CD4-positive, alpha-beta memory T cell (primary cell): Measurements from ENCODE around the gene GRIN3B. TPM values are rescaled to one million over a fixed set of nuclear protein-coding genes. Genes with fewer than 3 reads are reported as not detected.

Experiments used
- CTCF ChIA-PET: fragments of 350-600 bp; sonication (Branson Sonifier 250); formaldehyde crosslinking; loops from one replicate; lab custom pipeline; 2021; ENCODE audit warnings: inconsistent platforms; ENCODE audit not compliant: partially characterized antibody; lab: Charles Lee
- POLR2A ChIA-PET: fragments of 350-600 bp; sonication (Branson Sonifier 250); formaldehyde crosslinking; loops from one replicate; lab custom pipeline; 2021; ENCODE audit not compliant: partially characterized antibody; lab: Charles Lee
- DNase-seq, 5 donors: peaks; one replicate each; pipeline versions ENCODE4 v3.0.0 to v3.0.0-alpha.2; 2020 to 2022; ENCODE audit warnings: mixed read lengths in 1 of 5
- H3K27ac ChIP-seq: one replicate; pipeline ENCODE4 v1.7.0; 2013; ENCODE audit warnings: low read depth, low read length
- H3K27me3 ChIP-seq: 2 replicates; pipeline ENCODE4 v1.7.0; 2013; ENCODE audit warnings: mild to moderate bottlenecking, low read length, moderate library complexity; ENCODE audit not compliant: insufficient read depth
- H3K36me3 ChIP-seq: 2 replicates; pipeline ENCODE4 v1.7.0; 2013; ENCODE audit warnings: mild to moderate bottlenecking, low read length, moderate library complexity; ENCODE audit not compliant: insufficient read depth
- H3K4me1 ChIP-seq: 2 replicates; pipeline ENCODE4 v1.7.0; 2013; ENCODE audit warnings: mild to moderate bottlenecking, low read length, moderate library complexity; ENCODE audit not compliant: insufficient read depth
- H3K4me3 ChIP-seq, 2 donors: one replicate each; pipeline ENCODE4 v1.7.0; 2013; ENCODE audit warnings: low read length in 2 of 2, mild to moderate bottlenecking in 1 of 2
- H3K9me3 ChIP-seq, 2 donors: one replicate each; pipeline ENCODE4 v1.7.0; 2013; ENCODE audit warnings: low read length in 2 of 2, control low read depth in 1 of 2; ENCODE audit not compliant: control insufficient read depth in 1 of 2
- H3K27ac Mint-ChIP-seq, 7 donors: one replicate each; pipeline ENCODE4 v1.8.0; 2020 to 2021; ENCODE audit warnings: mixed read lengths in 7 of 7, mild to moderate bottlenecking in 6 of 7, inconsistent platforms in 3 of 7, moderate library complexity in 3 of 7
- H3K27me3 Mint-ChIP-seq, 2 donors: one replicate each; pipeline ENCODE4 v1.8.0; 2020 to 2021; ENCODE audit warnings: mixed read lengths in 2 of 2
- H3K36me3 Mint-ChIP-seq, 2 donors: one replicate each; pipeline ENCODE4 v1.8.0; 2020 to 2021; ENCODE audit warnings: mixed read lengths in 2 of 2, inconsistent platforms in 1 of 2, mild to moderate bottlenecking in 1 of 2
- H3K4me1 Mint-ChIP-seq, 4 donors: one replicate each; pipeline ENCODE4 v1.8.0; 2020 to 2021; ENCODE audit warnings: mixed read lengths in 4 of 4, mild to moderate bottlenecking in 1 of 4
- H3K4me3 Mint-ChIP-seq, 8 donors: one replicate each; pipeline ENCODE4 v1.8.0; 2020 to 2021; ENCODE audit warnings: mixed read lengths in 8 of 8, mild to moderate bottlenecking in 7 of 8, moderate library complexity in 6 of 8, inconsistent platforms in 3 of 8
- H3K9me3 Mint-ChIP-seq, 8 donors: one replicate each; pipeline ENCODE4 v1.8.0; 2020 to 2021; ENCODE audit warnings: mixed read lengths in 8 of 8, mild to moderate bottlenecking in 5 of 8, inconsistent platforms in 3 of 8, moderate library complexity in 1 of 8
- intact Hi-C: fragments of 100-400 bp; cut with micrococcal nuclease; formaldehyde crosslinking; loops from one replicate; pipeline ENCODE4 v1.15.1; 2023
- polyA plus RNA-seq, 2 donors: library from polyadenylated mRNA; unstranded; fragments of 300-500 nt; fragmentation: Illumina TruSeq; gene quantifications; one replicate each; pipeline ENCODE4 v1.2.3, GENCODE V29; 2021
- total RNA-seq, 2 experiments: library from RNA; stranded (reverse); gene quantifications; one replicate each; pipeline ENCODE4 v1.2.3, GENCODE V29; 2021

GRIN3B gene
- total and polyA plus RNA-seq, 4 experiments from 2014 or later = not detected

DNA sequence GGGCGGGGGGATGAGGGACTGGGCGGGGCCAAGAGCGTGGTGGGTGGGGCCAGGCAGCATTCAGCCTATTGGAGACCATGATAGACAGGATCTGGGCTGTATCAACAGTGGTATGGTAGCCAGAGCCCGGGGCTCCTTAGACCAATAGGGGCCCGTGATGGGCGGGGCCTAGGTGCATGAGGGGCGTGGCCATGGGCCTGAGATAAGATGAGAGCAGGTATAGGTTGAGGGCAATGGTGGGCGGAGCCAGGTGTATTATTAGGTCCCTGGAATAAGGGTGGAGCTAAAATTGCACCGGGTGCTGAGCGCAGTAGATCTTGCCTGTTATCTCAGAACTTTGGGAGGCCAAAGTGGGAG, 45.0 kb downstream of the GRIN3B start:
- Histone ChIP-seq H3K36me3 (peaks cover 24% of the 10 kb centered on the region), H3K9me3 (no peaks in the 10 kb centered on the region), H3K27me3 (no peaks in the 10 kb centered on the region), H3K27ac (no peak overlapping the region), H3K4me3 (no peak overlapping the region), H3K4me1 (peaks cover 11% of the 10 kb centered on the region)
- intact Hi-C loops = no loop called here
- Mint-ChIP-seq H3K27me3 (no peaks in the 10 kb centered on the region), H3K4me3 (peak overlapping the region in 4 of 8 donors; percentile 10 to 59 (median 23)), H3K4me1 (peaks cover 4 to 31% (median 12%) of the 10 kb centered on the region in 4 donors), H3K9me3 (no peaks in the 10 kb centered on the region), H3K36me3 (peaks cover 4 to 23% of the 10 kb centered on the region in 2 donors), H3K27ac (peak overlapping the region; percentile 41 to 85 (median 70))
- ChIA-PET POLR2A (interaction anchor here (1.0 to 57.1 kb wide), 6 partner anchors 12 to 41 kb away, joined by 3 to 3893 read pairs (median 4); partner anchors contain the start of genes ARHGAP45, GPX4, POLR2E and RNU6-2), CTCF (no interaction called here)
- peak; percentile 67 to 93 (median 72) for DNase-seq

DNA sequence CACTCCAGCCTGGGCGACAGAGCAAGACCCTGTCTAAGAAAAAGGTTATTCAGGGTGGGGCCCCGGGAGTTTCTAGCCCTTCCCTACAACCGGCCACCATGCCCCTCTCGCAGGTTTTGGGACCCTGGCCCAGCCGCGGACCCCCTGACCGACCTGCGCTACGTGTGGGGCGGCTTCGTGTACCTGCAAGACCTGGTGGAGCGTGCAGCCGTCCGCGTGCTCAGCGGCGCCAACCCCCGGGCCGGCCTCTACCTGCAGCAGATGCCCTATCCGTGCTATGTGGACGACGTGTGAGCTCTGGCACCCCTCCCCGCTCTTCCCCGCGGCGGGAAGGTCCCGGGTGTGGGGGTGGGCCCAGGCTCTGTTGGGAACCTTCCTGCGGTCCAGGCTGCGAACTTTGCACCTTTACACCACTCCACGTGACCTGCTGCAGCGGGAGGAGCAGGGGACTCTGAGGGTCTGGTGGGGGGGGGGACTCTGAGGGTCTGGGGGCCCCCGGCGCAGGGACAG, 46.0 kb downstream of the GRIN3B start:
- DNase-seq = no peak
- Histone ChIP-seq H3K4me1 (peaks cover 9% of the 10 kb centered on the region), H3K4me3 (no peak overlapping the region), H3K9me3 (no peaks in the 10 kb centered on the region), H3K27ac (no peak overlapping the region), H3K36me3 (peaks cover 24% of the 10 kb centered on the region), H3K27me3 (no peaks in the 10 kb centered on the region)
- intact Hi-C loops = no loop called here
- Mint-ChIP-seq H3K27me3 (no peaks in the 10 kb centered on the region), H3K4me3 (peak overlapping the region in 1 of 8 donors; percentile 4), H3K9me3 (no peaks in the 10 kb centered on the region), H3K4me1 (peaks cover 3 to 21% (median 8%) of the 10 kb centered on the region in 4 donors), H3K27ac (no peak overlapping the region), H3K36me3 (peaks cover 4 to 14% of the 10 kb centered on the region in 2 donors)
- ChIA-PET CTCF (no interaction called here), POLR2A (interaction anchor here (0.6 to 57.1 kb wide), 6 partner anchors 9 to 40 kb away, joined by 3 to 3893 read pairs (median 4); partner anchors contain the start of genes ARHGAP45, GPX4 and POLR2E)

DNA sequence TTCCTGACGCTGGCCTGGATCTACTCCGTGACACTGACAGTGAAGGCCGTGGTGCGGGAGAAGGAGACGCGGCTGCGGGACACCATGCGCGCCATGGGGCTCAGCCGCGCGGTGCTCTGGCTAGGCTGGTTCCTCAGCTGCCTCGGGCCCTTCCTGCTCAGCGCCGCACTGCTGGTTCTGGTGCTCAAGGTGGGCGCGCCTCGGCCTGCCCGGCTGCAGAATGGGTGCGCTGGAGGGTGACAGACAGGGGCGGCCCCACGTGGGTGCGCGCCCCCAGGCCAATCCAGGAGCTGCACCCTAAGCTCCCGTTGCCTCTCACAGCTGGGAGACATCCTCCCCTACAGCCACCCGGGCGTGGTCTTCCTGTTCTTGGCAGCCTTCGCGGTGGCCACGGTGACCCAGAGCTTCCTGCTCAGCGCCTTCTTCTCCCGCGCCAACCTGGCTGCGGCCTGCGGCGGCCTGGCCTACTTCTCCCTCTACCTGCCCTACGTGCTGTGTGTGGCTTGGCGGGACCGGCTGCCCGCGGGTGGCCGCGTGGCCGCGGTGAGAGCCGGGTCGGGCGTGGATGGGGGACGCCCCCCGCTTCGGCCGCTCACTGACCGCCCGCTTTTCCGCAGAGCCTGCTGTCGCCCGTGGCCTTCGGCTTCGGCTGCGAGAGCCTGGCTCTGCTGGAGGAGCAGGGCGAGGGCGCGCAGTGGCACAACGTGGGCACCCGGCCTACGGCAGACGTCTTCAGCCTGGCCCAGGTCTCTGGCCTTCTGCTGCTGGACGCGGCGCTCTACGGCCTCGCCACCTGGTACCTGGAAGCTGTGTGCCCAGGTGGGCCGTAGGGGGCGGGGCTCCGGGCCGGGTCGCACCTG, 46.8 kb downstream of the GRIN3B start:
- no peak overlapping the region for H3K27ac ChIP-seq
- ChIA-PET POLR2A (interaction anchor here (0.8 to 57.1 kb wide), 7 partner anchors 9 to 39 kb away, joined by 3 to 3893 read pairs (median 8); partner anchors contain the start of genes ABCA7, ARHGAP45, GPX4 and POLR2E), CTCF (interaction anchor here (1.2 kb wide), 1 partner anchor 20 kb away, joined by 3 read pairs; the partner anchor contains the start of gene ARHGAP45)
- intact Hi-C loops = no loop called here
- H3K36me3 ChIP-seq = peaks cover 24% of the 10 kb centered on the region
- Mint-ChIP-seq H3K36me3 (peaks cover 7 to 15% of the 10 kb centered on the region in 2 donors), H3K4me1 (peaks cover 5 to 22% (median 6%) of the 10 kb centered on the region in 4 donors), H3K27me3 (no peaks in the 10 kb centered on the region), H3K4me3 (no peak overlapping the region), H3K9me3 (no peaks in the 10 kb centered on the region), H3K27ac (no peak overlapping the region)
- H3K27me3 ChIP-seq = no peaks in the 10 kb centered on the region
- H3K9me3 ChIP-seq = no peaks in the 10 kb centered on the region
- H3K4me3 ChIP-seq = no peak overlapping the region
- peak in 3 of 5 donors; percentile 29 to 61 (median 60) for DNase-seq
- peaks cover under 1% of the 10 kb centered on the region for H3K4me1 ChIP-seq

DNA sequence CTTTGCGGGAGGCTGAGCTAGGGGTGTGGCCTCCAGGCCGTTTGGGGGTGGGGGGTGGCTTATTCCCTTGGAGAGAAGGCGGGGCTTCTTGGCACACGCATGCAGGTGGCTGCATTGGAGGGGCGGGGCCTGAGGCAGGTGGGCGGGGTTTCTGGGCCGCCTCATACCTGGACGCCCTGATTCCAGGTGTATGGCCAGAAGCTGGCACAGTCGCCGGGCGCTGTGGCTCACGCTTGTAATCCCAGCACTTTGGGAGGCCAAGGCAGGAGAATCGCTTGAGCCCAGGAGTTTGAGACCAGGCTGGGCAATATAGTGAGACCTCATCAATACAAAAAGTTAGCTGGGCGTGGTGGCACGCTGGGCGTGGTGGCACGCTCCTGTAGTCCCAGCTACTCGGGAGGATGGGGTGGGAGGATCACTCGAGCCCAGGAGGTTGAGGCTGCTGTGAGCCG, 47.5 kb downstream of the GRIN3B start:
- Histone ChIP-seq H3K9me3 (no peaks in the 10 kb centered on the region), H3K27ac (no peak overlapping the region), H3K4me1 (no peaks in the 10 kb centered on the region), H3K27me3 (no peaks in the 10 kb centered on the region), H3K36me3 (peaks cover 18% of the 10 kb centered on the region), H3K4me3 (no peak overlapping the region)
- H3K4me3 Mint-ChIP-seq = no peak overlapping the region
- H3K27ac Mint-ChIP-seq = no peak overlapping the region
- no peak for DNase-seq
- peaks cover 6 to 20% (median 7%) of the 10 kb centered on the region in 4 donors for H3K4me1 Mint-ChIP-seq
- intact Hi-C loops = no loop called here
- ChIA-PET POLR2A (interaction anchor here (0.7 to 57.1 kb wide), 8 partner anchors 9 to 205 kb away, joined by 3 to 3893 read pairs (median 6); partner anchors contain the start of genes ABCA7, ARHGAP45, GPX4 and POLR2E), CTCF (interaction anchor here (0.9 to 1.3 kb wide), 3 partner anchors 10 to 20 kb away, joined by 3 to 8 read pairs (median 3); partner anchors contain the start of gene ARHGAP45)
- no peaks in the 10 kb centered on the region for H3K9me3 Mint-ChIP-seq
- H3K27me3 Mint-ChIP-seq = no peaks in the 10 kb centered on the region
- H3K36me3 Mint-ChIP-seq = peaks cover 7 to 13% of the 10 kb centered on the region in 2 donors

DNA sequence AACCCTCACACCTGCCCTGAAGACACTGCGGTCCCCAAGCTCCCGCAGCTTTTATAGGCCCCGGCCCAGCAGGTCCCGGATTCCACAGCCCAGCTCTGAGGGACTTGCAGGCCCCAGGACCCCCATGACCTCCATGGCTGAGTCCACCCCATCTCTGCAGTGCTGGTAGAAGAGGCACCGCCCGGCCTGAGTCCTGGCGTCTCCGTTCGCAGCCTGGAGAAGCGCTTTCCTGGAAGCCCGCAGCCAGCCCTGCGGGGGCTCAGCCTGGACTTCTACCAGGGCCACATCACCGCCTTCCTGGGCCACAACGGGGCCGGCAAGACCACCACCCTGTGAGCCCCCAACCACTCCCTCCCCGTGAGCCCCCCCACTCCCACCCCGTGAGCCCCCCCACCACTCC, 48.9 kb downstream of the GRIN3B start:
- intact Hi-C loops = no loop called here
- no peak overlapping the region for H3K4me3 ChIP-seq
- Mint-ChIP-seq H3K36me3 (peaks cover 7 to 24% of the 10 kb centered on the region in 2 donors), H3K4me3 (no peak overlapping the region), H3K4me1 (peaks cover 7 to 22% (median 10%) of the 10 kb centered on the region in 4 donors), H3K27me3 (no peaks in the 10 kb centered on the region), H3K9me3 (no peaks in the 10 kb centered on the region), H3K27ac (peak overlapping the region in 1 of 7 donors; percentile 73)
- H3K27ac ChIP-seq = no peak overlapping the region
- ChIA-PET CTCF (interaction anchor here (1.0 to 1.3 kb wide), 2 partner anchors 22 to 145 kb away, joined by 3 to 4 read pairs; no protein-coding TSS in a partner anchor), POLR2A (interaction anchor here (1.0 to 57.1 kb wide), 5 partner anchors 9 to 204 kb away, joined by 3 to 3893 read pairs (median 8); partner anchors contain the start of genes ABCA7, ARHGAP45, GPX4 and POLR2E)
- H3K27me3 ChIP-seq = no peaks in the 10 kb centered on the region
- H3K4me1 ChIP-seq = no peaks in the 10 kb centered on the region
- no peak for DNase-seq
- peaks cover 17% of the 10 kb centered on the region for H3K36me3 ChIP-seq
- H3K9me3 ChIP-seq = no peaks in the 10 kb centered on the region

DNA sequence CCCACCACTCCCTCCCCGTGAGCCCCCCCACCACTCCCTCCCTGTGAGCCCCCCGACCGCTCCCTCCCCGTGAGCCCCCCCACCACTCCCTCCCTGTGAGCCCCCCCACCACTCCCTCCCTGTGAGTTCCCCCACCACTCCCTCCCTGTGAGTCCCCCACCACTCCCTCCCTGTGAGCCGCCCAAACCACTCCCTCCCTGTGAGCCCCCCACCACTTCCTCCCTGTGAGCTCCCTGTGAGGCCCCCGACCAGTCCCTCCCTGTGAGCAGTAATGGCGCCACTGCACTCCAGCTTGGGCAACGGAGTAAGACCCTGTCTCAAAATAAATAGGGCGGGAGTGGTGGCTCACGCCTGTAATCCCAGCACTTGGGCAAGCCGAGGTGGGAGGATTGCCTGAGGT, 49.6 kb downstream of the GRIN3B start:
- Histone ChIP-seq H3K9me3 (no peaks in the 10 kb centered on the region), H3K27me3 (no peaks in the 10 kb centered on the region), H3K4me1 (no peaks in the 10 kb centered on the region), H3K4me3 (no peak overlapping the region), H3K27ac (no peak overlapping the region), H3K36me3 (peaks cover 16% of the 10 kb centered on the region)
- Mint-ChIP-seq H3K9me3 (no peaks in the 10 kb centered on the region), H3K36me3 (peaks cover 7 to 24% of the 10 kb centered on the region in 2 donors), H3K4me1 (peaks cover 7 to 22% (median 10%) of the 10 kb centered on the region in 4 donors), H3K4me3 (no peak overlapping the region), H3K27ac (peak overlapping the region in 1 of 7 donors; percentile 22), H3K27me3 (no peaks in the 10 kb centered on the region)
- ChIA-PET POLR2A (interaction anchor here (0.9 to 57.1 kb wide), 3 partner anchors 8 to 36 kb away, joined by 3 to 3893 read pairs (median 5); partner anchors contain the start of genes ARHGAP45, GPX4 and POLR2E), CTCF (interaction anchor here (1.3 to 1.6 kb wide), 2 partner anchors 15 to 26 kb away, joined by 3 to 4 read pairs; no protein-coding TSS in a partner anchor)
- DNase-seq = no peak
- intact Hi-C loops = no loop called here
